CD4-positive, alpha-beta memory T cell (primary cell): ENCODE results near the gene RBM39. TPM values are rescaled to one million over a fixed set of nuclear protein-coding genes. Genes with fewer than 3 reads are reported as not detected.
A peak's percentile ranks its signal among the peaks of the same experiment; 100 is the strongest.
"Not testable (repeated sequence)": the region's sequence is repeated elsewhere in the genome, so short reads cannot be mapped to it uniquely, and the experiment has no call there.

Experiments
- CTCF ChIA-PET: fragments of 350-600 bp; sonication (Branson Sonifier 250); formaldehyde crosslinking; loops from one replicate; lab custom pipeline; 2021; ENCODE audit warnings: inconsistent platforms; ENCODE audit not compliant: partially characterized antibody; lab: Charles Lee
- POLR2A ChIA-PET: fragments of 350-600 bp; sonication (Branson Sonifier 250); formaldehyde crosslinking; loops from one replicate; lab custom pipeline; 2021; ENCODE audit not compliant: partially characterized antibody; lab: Charles Lee
- DNase-seq, 5 donors: peaks; one replicate each; pipeline versions ENCODE4 v3.0.0 to v3.0.0-alpha.2; 2020 to 2022; ENCODE audit warnings: mixed read lengths in 1 of 5
- H3K27ac ChIP-seq: one replicate; pipeline ENCODE4 v1.7.0; 2013; ENCODE audit warnings: low read depth, low read length
- H3K27me3 ChIP-seq: 2 replicates; pipeline ENCODE4 v1.7.0; 2013; ENCODE audit warnings: mild to moderate bottlenecking, low read length, moderate library complexity; ENCODE audit not compliant: insufficient read depth
- H3K36me3 ChIP-seq: 2 replicates; pipeline ENCODE4 v1.7.0; 2013; ENCODE audit warnings: mild to moderate bottlenecking, low read length, moderate library complexity; ENCODE audit not compliant: insufficient read depth
- H3K4me1 ChIP-seq: 2 replicates; pipeline ENCODE4 v1.7.0; 2013; ENCODE audit warnings: mild to moderate bottlenecking, low read length, moderate library complexity; ENCODE audit not compliant: insufficient read depth
- H3K4me3 ChIP-seq, 2 donors: one replicate each; pipeline ENCODE4 v1.7.0; 2013; ENCODE audit warnings: low read length in 2 of 2, mild to moderate bottlenecking in 1 of 2
- H3K9me3 ChIP-seq, 2 donors: one replicate each; pipeline ENCODE4 v1.7.0; 2013; ENCODE audit warnings: low read length in 2 of 2, control low read depth in 1 of 2; ENCODE audit not compliant: control insufficient read depth in 1 of 2
- H3K27ac Mint-ChIP-seq, 7 donors: one replicate each; pipeline ENCODE4 v1.8.0; 2020 to 2021; ENCODE audit warnings: mixed read lengths in 7 of 7, mild to moderate bottlenecking in 6 of 7, inconsistent platforms in 3 of 7, moderate library complexity in 3 of 7
- H3K27me3 Mint-ChIP-seq, 2 donors: one replicate each; pipeline ENCODE4 v1.8.0; 2020 to 2021; ENCODE audit warnings: mixed read lengths in 2 of 2
- H3K36me3 Mint-ChIP-seq, 2 donors: one replicate each; pipeline ENCODE4 v1.8.0; 2020 to 2021; ENCODE audit warnings: mixed read lengths in 2 of 2, inconsistent platforms in 1 of 2, mild to moderate bottlenecking in 1 of 2
- H3K4me1 Mint-ChIP-seq, 4 donors: one replicate each; pipeline ENCODE4 v1.8.0; 2020 to 2021; ENCODE audit warnings: mixed read lengths in 4 of 4, mild to moderate bottlenecking in 1 of 4
- H3K4me3 Mint-ChIP-seq, 8 donors: one replicate each; pipeline ENCODE4 v1.8.0; 2020 to 2021; ENCODE audit warnings: mixed read lengths in 8 of 8, mild to moderate bottlenecking in 7 of 8, moderate library complexity in 6 of 8, inconsistent platforms in 3 of 8
- H3K9me3 Mint-ChIP-seq, 8 donors: one replicate each; pipeline ENCODE4 v1.8.0; 2020 to 2021; ENCODE audit warnings: mixed read lengths in 8 of 8, mild to moderate bottlenecking in 5 of 8, inconsistent platforms in 3 of 8, moderate library complexity in 1 of 8
- intact Hi-C: fragments of 100-400 bp; cut with micrococcal nuclease; formaldehyde crosslinking; loops from one replicate; pipeline ENCODE4 v1.15.1; 2023
- polyA plus RNA-seq, 2 donors: library from polyadenylated mRNA; unstranded; fragments of 300-500 nt; fragmentation: Illumina TruSeq; gene quantifications; one replicate each; pipeline ENCODE4 v1.2.3, GENCODE V29; 2021
- total RNA-seq, 2 experiments: library from RNA; stranded (reverse); gene quantifications; one replicate each; pipeline ENCODE4 v1.2.3, GENCODE V29; 2021

RBM39 gene
- total and polyA plus RNA-seq, 4 experiments from 2014 or later: 76.7 to 665 (median 392) TPM

DNA sequence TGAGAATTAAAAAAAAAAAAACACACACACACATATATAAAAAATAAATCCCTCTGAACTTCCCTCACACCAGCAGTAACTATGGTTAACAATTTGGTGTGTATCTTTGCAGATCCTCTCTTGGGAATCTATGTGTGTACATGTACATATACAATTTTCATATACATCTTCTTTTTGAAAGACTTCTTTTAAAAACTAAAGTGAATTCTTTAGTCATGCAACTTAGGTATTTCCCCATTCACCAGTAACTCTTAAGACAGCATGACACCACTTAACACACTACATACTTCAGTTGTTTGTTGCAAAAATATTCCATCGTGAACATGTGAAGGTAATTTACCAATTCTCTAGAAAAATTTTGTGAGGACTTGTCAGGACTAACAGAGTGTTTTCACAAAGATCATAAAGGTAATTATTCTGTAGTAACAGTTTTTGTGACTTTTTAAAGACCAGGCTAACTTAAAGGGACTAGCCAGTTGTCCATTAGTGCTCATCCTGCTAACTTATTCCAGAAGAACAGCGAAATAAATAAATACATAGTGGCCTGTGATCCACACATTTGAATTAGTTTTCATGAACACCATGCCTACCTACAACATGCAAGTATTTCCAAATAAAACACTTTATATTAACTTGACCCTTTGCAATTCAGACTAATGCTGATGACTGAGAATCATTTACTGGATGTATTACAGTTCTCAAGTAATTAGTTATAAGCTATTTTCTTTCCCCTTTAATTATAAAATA lies 12.1 kb downstream of the RBM39 start:
- Mint-ChIP-seq H3K36me3 (peaks cover 59 to 83% of the 10 kb centered on the region in 2 donors), H3K9me3 (no peaks in the 10 kb centered on the region)

DNA sequence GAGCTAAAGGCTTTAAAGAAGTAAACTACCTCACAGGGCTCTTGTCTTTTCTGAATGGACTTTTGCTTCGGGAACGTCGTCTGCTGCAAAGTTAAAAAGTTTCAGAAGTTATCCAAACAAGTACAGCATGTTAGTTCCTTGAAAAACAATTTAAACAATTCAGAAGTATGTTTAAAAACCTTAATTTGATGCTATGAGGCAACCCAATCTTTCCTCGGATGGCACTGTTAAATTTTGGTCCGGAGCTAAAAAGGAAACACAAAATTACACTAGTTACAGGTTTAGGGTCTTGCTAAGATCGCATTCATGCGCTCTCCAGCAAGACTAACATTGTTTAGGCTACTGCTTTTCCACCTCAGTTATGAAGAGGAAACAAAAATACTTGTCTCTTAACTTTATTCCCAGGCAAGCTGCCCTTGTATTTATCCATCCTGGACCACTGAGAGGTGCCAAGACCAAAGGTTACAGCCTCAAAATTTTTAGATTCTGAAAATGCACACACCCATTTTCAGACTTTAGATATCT lies 12.7 kb downstream of the RBM39 start:
- H3K9me3 ChIP-seq: no peaks in the 10 kb centered on the region
- intact Hi-C loops: loop anchor here (10.0 kb wide), 1 partner anchor 45 kb away; the partner anchor contains the start of gene PHF20
- ChIA-PET CTCF (interaction anchor here (1.1 kb wide), 1 partner anchor 10 kb away, joined by 3 read pairs; no protein-coding TSS in a partner anchor), POLR2A (interaction anchor here (1.2 to 9.4 kb wide), 4 partner anchors 12 to 42 kb away, joined by 4 to 102 read pairs (median 6); partner anchors contain the start of genes PHF20 and RBM39)
- H3K4me3 ChIP-seq: no peak overlapping the region
- H3K27me3 ChIP-seq: no peaks in the 10 kb centered on the region
- no peaks in the 10 kb centered on the region for H3K9me3 Mint-ChIP-seq
- H3K27ac ChIP-seq: no peak overlapping the region
- peak in 1 of 5 donors; percentile 1 for DNase-seq
- H3K4me3 Mint-ChIP-seq: peak overlapping the region in 1 of 8 donors; percentile 9
- peaks cover 51% of the 10 kb centered on the region for H3K4me1 ChIP-seq
- H3K27ac Mint-ChIP-seq: peak overlapping the region in 2 of 7 donors; percentile 14 to 78
- H3K27me3 Mint-ChIP-seq: no peaks in the 10 kb centered on the region
- peaks cover 27 to 63% (median 47%) of the 10 kb centered on the region in 4 donors for H3K4me1 Mint-ChIP-seq
- H3K36me3 ChIP-seq: peaks cover 85% of the 10 kb centered on the region
- peaks cover 59 to 82% of the 10 kb centered on the region in 2 donors for H3K36me3 Mint-ChIP-seq

More for the DNA sequence above, 12.1 kb downstream of the RBM39 start:
- ChIA-PET POLR2A (interaction anchor here (0.8 to 9.4 kb wide), 9 partner anchors 10 to 240 kb away, joined by 3 to 102 read pairs (median 5); partner anchors contain the start of genes CPNE1, PHF20, RBM12 and RBM39), CTCF (interaction anchor here (0.9 to 1.1 kb wide), 3 partner anchors 12 to 59 kb away, joined by 3 to 4 read pairs (median 3); partner anchors contain the start of gene RBM39)
- peak in 1 of 5 donors; percentile 3 for DNase-seq
- H3K36me3 ChIP-seq: peaks cover 85% of the 10 kb centered on the region
- H3K4me1 ChIP-seq: peaks cover 57% of the 10 kb centered on the region
- no peaks in the 10 kb centered on the region for H3K27me3 Mint-ChIP-seq
- H3K4me3 Mint-ChIP-seq: peak overlapping the region in 2 of 8 donors; percentile 43 to 48
- H3K4me1 Mint-ChIP-seq: peaks cover 30 to 63% (median 46%) of the 10 kb centered on the region in 4 donors
- intact Hi-C loops: loop anchor here (2.0 to 10.0 kb wide), 2 partner anchors 15 to 45 kb away; partner anchors contain the start of gene PHF20
- no peak overlapping the region for H3K27ac ChIP-seq
- H3K27me3 ChIP-seq: no peaks in the 10 kb centered on the region
- H3K27ac Mint-ChIP-seq: peak overlapping the region in 4 of 7 donors; percentile 12 to 78 (median 43)
- no peaks in the 10 kb centered on the region for H3K9me3 ChIP-seq
- no peak overlapping the region for H3K4me3 ChIP-seq

DNA sequence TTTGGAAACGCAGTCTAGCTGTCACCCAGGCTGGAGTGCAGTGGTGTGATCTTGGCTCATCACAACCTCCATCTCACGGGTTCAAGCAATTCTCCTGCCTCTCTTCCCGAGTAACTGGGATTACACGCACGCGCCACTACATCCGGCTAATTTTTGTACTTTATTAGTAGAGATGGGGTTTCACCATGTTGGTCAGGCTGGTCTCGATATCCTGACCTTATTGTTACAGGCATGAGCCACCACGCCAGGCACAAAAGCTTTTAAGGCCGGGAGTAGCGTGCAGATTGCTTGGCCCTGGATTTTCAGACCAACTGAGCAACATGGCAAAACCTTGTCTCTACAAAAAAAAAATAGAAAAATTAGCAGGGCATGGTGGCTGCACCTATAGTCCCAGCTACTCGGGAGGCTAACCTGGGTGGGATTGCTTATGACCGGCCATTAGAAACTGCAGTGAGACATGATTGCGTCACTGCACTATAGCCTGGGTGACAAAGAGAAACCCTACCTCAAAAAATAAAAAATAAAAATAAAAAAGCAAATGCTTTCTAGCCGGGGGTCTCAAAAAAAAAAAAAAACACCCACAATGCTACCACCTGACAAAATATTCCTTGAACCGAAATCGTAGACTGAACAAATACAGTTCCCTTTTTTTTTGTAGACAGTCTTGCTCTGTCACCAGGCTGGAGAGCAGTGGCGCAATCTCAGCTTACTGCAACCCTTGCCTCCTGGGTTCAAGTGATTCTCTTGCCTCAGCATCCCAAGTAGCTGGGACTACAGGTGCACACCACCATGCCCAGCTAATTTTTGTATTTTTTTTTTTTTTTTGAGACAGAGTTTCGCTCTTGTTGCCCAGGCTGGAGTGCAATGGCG lies 15.0 kb downstream of the RBM39 start:
- H3K9me3 ChIP-seq: no peaks in the 10 kb centered on the region
- no peak overlapping the region for H3K4me3 ChIP-seq
- Mint-ChIP-seq H3K36me3 (peaks cover 51 to 76% of the 10 kb centered on the region in 2 donors), H3K27ac (peak overlapping the region in 3 of 7 donors; percentile 31 to 72 (median 62)), H3K27me3 (no peaks in the 10 kb centered on the region), H3K9me3 (no peaks in the 10 kb centered on the region), H3K4me1 (peaks cover 18 to 57% (median 40%) of the 10 kb centered on the region in 4 donors), H3K4me3 (peak overlapping the region in 1 of 8 donors; percentile 3)
- CTCF ChIA-PET: interaction anchor here (1.4 kb wide), 1 partner anchor 12 kb away, joined by 4 read pairs; no protein-coding TSS in a partner anchor
- no peak for DNase-seq
- intact Hi-C loops: loop anchor here (10.0 kb wide), 1 partner anchor 48 kb away; the partner anchor contains the start of gene PHF20
- POLR2A ChIA-PET: interaction anchor here (9.4 kb wide), 1 partner anchor 15 kb away, joined by 102 read pairs; the partner anchor contains the start of gene RBM39
- peaks cover 43% of the 10 kb centered on the region for H3K4me1 ChIP-seq
- peaks cover 85% of the 10 kb centered on the region for H3K36me3 ChIP-seq
- H3K27ac ChIP-seq: no peak overlapping the region
- H3K27me3 ChIP-seq: no peaks in the 10 kb centered on the region

DNA sequence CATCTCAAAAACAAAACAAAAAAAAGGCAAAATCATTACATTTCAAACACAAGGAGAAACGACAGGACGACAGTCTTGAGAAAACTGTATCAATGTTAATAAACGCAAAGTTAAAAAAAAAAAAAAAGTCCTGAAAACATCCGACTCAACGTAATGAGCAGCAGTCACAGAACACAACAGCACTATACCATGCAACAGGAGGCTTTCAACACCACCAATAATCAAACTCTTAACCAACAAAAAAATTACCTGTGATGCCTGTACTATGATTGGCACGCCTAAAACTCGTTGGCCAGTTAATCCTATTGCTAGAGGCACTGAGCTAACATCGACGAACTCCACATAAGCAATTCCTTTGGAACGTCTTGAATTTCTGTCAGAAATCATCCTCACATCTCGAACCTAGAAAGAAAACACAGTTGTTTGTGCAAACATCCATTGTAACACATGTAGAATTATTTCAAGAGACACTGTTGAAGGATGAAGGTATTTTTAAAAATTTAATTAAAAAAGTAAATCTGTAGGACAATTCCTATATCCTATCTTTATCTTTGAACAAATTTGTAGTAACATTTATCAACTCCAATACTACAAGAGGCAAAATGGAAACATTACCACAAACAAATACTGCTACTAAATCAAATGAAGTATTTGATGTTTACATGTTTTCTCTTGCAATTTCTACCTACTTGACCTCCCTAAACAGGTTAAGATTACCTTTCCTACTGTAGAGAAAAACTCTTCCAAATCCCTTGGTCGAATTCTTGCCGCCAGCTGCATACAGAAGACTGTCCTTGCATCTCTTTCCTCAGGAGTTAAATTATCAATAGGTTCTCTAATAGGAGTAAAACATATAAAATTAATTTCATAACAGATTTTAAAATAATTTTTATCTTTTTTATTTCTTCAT lies 17.5 kb downstream of the RBM39 start:
- no peak overlapping the region for H3K27ac ChIP-seq
- peaks cover 40% of the 10 kb centered on the region for H3K4me1 ChIP-seq
- Mint-ChIP-seq H3K27ac (peak overlapping the region in 5 of 7 donors; percentile 24 to 71 (median 64)), H3K4me1 (peaks cover 21 to 59% (median 41%) of the 10 kb centered on the region in 4 donors), H3K36me3 (peaks cover 52 to 77% of the 10 kb centered on the region in 2 donors), H3K4me3 (peak overlapping the region in 2 of 8 donors; percentile 31 to 39), H3K9me3 (no peaks in the 10 kb centered on the region), H3K27me3 (no peaks in the 10 kb centered on the region)
- intact Hi-C loops: loop anchor here (10.0 kb wide), 1 partner anchor 50 kb away; the partner anchor contains the start of gene PHF20
- no peak for DNase-seq
- ChIA-PET CTCF (interaction anchor here (0.7 kb wide), 1 partner anchor 629 kb away, joined by 3 read pairs; no protein-coding TSS in a partner anchor), POLR2A (interaction anchor here (0.6 to 2.5 kb wide), 4 partner anchors 8 to 18 kb away, joined by 3 to 10 read pairs (median 3); partner anchors contain the start of gene RBM39)
- no peak overlapping the region for H3K4me3 ChIP-seq
- no peaks in the 10 kb centered on the region for H3K9me3 ChIP-seq
- H3K27me3 ChIP-seq: no peaks in the 10 kb centered on the region
- peaks cover 86% of the 10 kb centered on the region for H3K36me3 ChIP-seq

DNA sequence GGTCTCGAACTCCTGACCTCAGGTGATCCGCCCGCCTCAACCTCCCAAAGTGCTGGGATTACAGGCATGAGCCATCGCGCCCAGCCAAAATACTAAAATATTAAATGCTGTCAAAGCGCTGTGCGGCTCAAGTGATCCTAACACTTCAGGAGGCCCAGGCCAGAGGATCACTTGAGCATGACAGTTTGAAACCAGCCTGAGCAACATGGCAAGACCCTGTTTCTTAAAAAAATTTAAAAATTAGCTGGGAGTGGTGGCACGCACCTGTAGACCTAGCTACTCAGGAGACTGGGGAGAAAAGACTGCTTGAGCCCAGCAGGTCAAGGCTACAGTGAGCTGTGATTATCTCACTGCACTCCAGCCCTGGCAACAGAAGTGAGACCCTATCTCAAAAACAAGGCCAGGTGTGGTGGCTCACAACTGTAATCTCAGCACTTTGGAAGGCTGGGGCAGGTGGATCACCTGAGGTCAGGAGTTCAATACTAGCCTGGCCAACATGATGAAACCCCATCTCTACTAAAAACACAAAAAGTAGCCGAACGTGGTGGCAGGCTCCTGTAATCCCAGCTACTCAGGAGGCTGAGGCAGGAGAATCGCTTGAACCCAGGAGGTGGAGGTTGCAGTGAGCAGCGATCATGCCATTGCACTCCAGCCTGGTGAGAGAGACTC lies 18.3 kb downstream of the RBM39 start:
- CTCF ChIA-PET, H3K27me3 Mint-ChIP-seq: not testable (repeated sequence)
- POLR2A ChIA-PET: interaction anchor here (0.6 to 2.5 kb wide), 3 partner anchors 9 to 19 kb away, joined by 3 to 10 read pairs (median 3); partner anchors contain the start of gene RBM39

More for the DNA sequence above, 18.3 kb downstream of the RBM39 start:
- Mint-ChIP-seq H3K36me3 (peaks cover 56 to 77% of the 10 kb centered on the region in 2 donors), H3K4me1 (peaks cover 21 to 60% (median 38%) of the 10 kb centered on the region in 4 donors), H3K27ac (peak overlapping the region in 5 of 7 donors; percentile 6 to 71 (median 31)), H3K4me3 (peak overlapping the region in 2 of 8 donors; percentile 31 to 39)
- H3K9me3 Mint-ChIP-seq, H3K27me3 ChIP-seq, H3K4me3 ChIP-seq, DNase-seq, H3K9me3 ChIP-seq, H3K27ac ChIP-seq: not testable (repeated sequence)
- Histone ChIP-seq H3K36me3 (peaks cover 87% of the 10 kb centered on the region), H3K4me1 (peaks cover 44% of the 10 kb centered on the region)
- intact Hi-C loops: loop anchor here (10.0 kb wide), 1 partner anchor 51 kb away; the partner anchor contains the start of gene PHF20
